Measurements from ENCODE around the gene TUBB4A.

Gene TUBB4A

DNA sequence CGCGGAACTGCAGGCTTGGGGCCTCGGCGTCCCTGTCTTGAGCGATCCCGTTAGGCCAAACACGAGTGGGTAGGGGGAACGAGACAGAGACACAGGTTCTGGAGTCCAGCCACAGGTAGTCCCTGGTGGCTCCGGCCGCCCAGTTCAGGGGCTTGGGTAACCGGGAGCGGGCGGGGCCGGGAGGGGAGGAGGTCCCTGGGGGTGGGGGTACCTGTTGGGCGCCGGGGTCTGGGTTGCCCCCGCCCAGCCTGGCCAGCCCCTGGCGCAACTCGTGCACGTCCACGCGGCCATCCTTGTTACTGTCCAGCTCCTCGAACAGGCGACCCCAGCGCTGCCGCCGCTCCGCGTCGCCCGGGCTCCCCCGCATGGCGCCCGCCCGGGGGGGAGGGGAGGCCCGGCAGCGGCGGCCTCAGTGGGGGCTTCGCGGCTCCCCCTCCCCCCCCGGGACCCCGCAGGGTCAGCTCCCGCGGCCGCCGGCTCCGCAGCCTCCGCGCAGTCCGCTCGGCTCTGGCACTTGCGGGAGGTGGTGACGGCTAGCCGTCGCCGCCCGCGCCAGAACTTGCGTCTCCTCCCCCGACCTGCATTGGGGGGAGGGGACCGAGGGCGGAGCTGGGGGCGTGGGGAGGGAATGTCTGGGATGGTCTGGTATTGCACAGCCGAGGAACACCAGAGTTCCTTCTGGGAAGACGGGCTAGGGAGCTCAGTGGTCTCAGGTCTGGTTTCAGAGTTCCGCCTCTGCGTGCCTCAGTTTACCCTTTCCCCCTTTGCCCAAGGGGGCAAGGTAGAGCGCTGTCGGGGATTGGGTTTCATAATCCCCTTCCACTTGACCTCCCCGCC, 42.6 kb downstream of the TUBB4A start, which contains the start of gene SLC25A23:
TSS of gene SLC25A23 (minus strand) at position 531 of the 837 bp plus-strand sequence. CDS start at position 367, 164 bp downstream.
- Histone ChIP-seq H3K9me3 (ENCODE audit: low read length) (peaks cover 6% of the 10 kb centered on the region; the same call in 1 of the 2 replicates), H3K4me1 (ENCODE audit: insufficient read depth, low read length, severe bottlenecking) (peaks cover 13% of the 10 kb centered on the region), H3F3A (ENCODE audit: insufficient read depth, low read length) (no peaks in the 10 kb centered on the region), H3K4me3 (ENCODE audit: low read depth, low read length, poor library complexity, severe bottlenecking) (peak within 1 kb of the TSS; percentile 71), H3K9ac (ENCODE audit: low read length) (peak within 1 kb of the TSS; percentile 73), H3K27me3 (ENCODE audit: insufficient read depth, low read length) (no peaks in the 10 kb centered on the region), H3K4me2 (ENCODE audit: low read length) (peak within 1 kb of the TSS; percentile 87), H3K79me2 (ENCODE audit: insufficient read depth, low read length) (no peaks in the 10 kb centered on the region), H3K27ac (ENCODE audit: low read depth, low read length, poor library complexity, severe bottlenecking) (peak within 1 kb of the TSS; percentile 72), H2AFZ (ENCODE audit: low read length) (no peak within 1 kb of the TSS), H3K36me3 (ENCODE audit: insufficient read depth, low read length) (peaks cover 33% of the 10 kb centered on the region), H3K9me2 (ENCODE audit: low read depth, low read length) (no peaks in the 10 kb centered on the region), H4K20me1 (ENCODE audit: insufficient read depth, low read length) (no peaks in the 10 kb centered on the region)
- TF ChIP-seq, protein P1, sequence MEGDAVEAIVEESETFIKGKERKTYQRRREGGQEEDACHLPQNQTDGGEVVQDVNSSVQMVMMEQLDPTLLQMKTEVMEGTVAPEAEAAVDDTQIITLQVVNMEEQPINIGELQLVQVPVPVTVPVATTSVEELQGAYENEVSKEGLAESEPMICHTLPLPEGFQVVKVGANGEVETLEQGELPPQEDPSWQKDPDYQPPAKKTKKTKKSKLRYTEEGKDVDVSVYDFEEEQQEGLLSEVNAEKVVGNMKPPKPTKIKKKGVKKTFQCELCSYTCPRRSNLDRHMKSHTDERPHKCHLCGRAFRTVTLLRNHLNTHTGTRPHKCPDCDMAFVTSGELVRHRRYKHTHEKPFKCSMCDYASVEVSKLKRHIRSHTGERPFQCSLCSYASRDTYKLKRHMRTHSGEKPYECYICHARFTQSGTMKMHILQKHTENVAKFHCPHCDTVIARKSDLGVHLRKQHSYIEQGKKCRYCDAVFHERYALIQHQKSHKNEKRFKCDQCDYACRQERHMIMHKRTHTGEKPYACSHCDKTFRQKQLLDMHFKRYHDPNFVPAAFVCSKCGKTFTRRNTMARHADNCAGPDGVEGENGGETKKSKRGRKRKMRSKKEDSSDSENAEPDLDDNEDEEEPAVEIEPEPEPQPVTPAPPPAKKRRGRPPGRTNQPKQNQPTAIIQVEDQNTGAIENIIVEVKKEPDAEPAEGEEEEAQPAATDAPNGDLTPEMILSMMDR (IDR thresholded peaks at IDR 0.05; ENCODE audit: low read length), result no peak
- TF ChIP-seq EZH2 (IDR thresholded peaks at IDR 0.05; ENCODE audit: borderline replicate concordance, low read length), result no peak

DNA sequence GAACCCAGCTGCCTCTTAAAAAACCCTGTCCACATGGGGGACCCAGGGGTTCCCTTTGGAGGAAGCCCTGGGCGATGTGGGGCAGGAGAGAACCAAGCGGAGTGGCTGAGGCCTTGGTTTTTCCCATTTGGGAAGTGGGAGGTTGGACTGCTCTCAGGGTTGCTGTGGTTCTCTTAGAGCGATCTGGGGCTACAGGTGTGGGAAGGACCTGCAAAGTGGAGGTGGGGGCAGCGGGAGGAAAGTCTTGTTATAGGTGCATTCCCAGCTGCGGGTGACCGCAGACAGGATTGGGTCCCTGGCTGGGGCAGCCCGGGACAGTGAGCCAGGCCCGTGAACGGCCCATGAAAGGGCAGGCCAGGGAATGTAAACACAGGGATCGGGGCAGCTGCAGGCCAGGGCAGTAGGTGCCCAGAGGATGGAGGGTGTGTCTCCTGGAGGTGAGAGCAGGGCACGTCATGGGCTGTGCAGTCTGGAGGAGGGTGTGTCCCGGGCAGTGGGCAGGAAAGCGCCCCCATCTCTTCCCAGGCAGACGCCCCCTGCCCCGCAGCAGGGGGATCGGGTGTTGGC, 43.3 kb downstream of the TUBB4A start:
- no peak overlapping the region for H2AFZ ChIP-seq (ENCODE audit: low read length)
- H3K9me2 ChIP-seq (ENCODE audit: low read depth, low read length), result no peaks in the 10 kb centered on the region
- H3K79me2 ChIP-seq (ENCODE audit: insufficient read depth, low read length), result no peaks in the 10 kb centered on the region
- peaks cover 13% of the 10 kb centered on the region for H3K9me3 ChIP-seq (ENCODE audit: low read length)
- H3K36me3 ChIP-seq (ENCODE audit: insufficient read depth, low read length), result peaks cover 40% of the 10 kb centered on the region
- peak overlapping the region; percentile 71 for H3K4me3 ChIP-seq (ENCODE audit: low read depth, low read length, poor library complexity, severe bottlenecking)
- peak overlapping the region; percentile 71 for H3K9ac ChIP-seq (ENCODE audit: low read length)
- peak overlapping the region; percentile 71 for H3K27ac ChIP-seq (ENCODE audit: low read depth, low read length, poor library complexity, severe bottlenecking)
- no peaks in the 10 kb centered on the region for H3F3A ChIP-seq (ENCODE audit: insufficient read depth, low read length)
- TF ChIP-seq, protein P1 (IDR thresholded peaks at IDR 0.05; ENCODE audit: low read length), result no peak
- TF ChIP-seq EZH2 (IDR thresholded peaks at IDR 0.05; ENCODE audit: borderline replicate concordance, low read length), result no peak
- no peaks in the 10 kb centered on the region for H4K20me1 ChIP-seq (ENCODE audit: insufficient read depth, low read length)
- H3K4me1 ChIP-seq (ENCODE audit: insufficient read depth, low read length, severe bottlenecking), result peaks cover 13% of the 10 kb centered on the region
- H3K27me3 ChIP-seq (ENCODE audit: insufficient read depth, low read length), result no peaks in the 10 kb centered on the region
- H3K4me2 ChIP-seq (ENCODE audit: low read length), result peak overlapping the region; percentile 87

DNA sequence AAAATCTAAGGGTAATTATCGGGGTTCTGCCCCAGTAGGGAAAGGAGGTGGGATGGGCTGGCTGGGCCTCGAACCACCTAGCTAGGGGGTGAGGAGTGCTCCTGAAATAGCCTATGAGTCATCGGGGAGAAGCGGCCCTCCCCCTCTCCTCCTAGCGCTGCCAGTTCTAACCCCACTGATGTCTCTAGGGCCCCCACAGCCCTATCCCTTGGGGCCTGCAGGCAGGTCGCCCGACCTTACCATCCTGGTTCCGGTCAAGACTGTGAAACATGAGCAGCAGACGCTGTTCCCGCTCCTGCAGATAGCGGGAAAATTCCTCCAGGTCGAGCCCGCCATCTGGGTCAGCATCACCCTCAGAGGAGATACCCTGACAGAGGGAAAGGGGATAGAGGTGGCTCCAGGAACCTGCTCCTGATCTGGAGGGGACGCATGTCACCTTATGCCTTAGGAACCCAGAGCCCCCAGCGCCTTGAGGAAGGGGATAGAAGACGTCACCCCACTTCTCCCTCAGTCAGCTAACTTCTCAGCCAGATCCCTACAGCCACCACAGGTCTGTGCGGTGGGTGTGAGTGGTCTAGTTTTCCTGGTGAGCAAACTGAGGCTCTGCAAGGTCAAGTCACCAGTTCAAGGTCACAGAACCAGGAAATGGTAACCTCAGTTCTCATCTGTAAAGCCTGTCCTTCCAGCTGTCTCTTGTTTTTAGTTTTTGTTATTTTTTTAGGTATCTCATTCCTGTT, 44.0 kb downstream of the TUBB4A start:
- Histone ChIP-seq H3K4me3 (ENCODE audit: low read depth, low read length, poor library complexity, severe bottlenecking) (peak overlapping the region; percentile 71), H3K27ac (ENCODE audit: low read depth, low read length, poor library complexity, severe bottlenecking) (peak overlapping the region; percentile 71)

More for the DNA sequence above, 44.0 kb downstream of the TUBB4A start:
- Histone ChIP-seq H3K9ac (ENCODE audit: low read length) (peak overlapping the region; percentile 71), H3K4me1 (ENCODE audit: insufficient read depth, low read length, severe bottlenecking) (peaks cover 13% of the 10 kb centered on the region), H3F3A (ENCODE audit: insufficient read depth, low read length) (no peaks in the 10 kb centered on the region), H3K9me3 (ENCODE audit: low read length) (peaks cover 15% of the 10 kb centered on the region), H4K20me1 (ENCODE audit: insufficient read depth, low read length) (no peaks in the 10 kb centered on the region), H3K36me3 (ENCODE audit: insufficient read depth, low read length) (peaks cover 46% of the 10 kb centered on the region), H2AFZ (ENCODE audit: low read length) (no peak overlapping the region), H3K79me2 (ENCODE audit: insufficient read depth, low read length) (no peaks in the 10 kb centered on the region), H3K4me2 (ENCODE audit: low read length) (peak overlapping the region; percentile 87), H3K9me2 (ENCODE audit: low read depth, low read length) (no peaks in the 10 kb centered on the region), H3K27me3 (ENCODE audit: insufficient read depth, low read length) (no peaks in the 10 kb centered on the region)
- TF ChIP-seq, protein P1 (IDR thresholded peaks at IDR 0.05; ENCODE audit: low read length), result no peak
- TF ChIP-seq EZH2 (IDR thresholded peaks at IDR 0.05; ENCODE audit: borderline replicate concordance, low read length), result no peak
